Stimulated activated CD8-positive, alpha-beta memory T cell treated with anti-CD3 and anti-CD28 coated beads, Interleukin-7, amount 100 ng/mL, for 1 hour (primary cell): ENCODE measurements around the gene IL11.

Experiments used
- DNase-seq, 2 donors: peaks; one replicate each; pipeline ENCODE4 v3.0.0-alpha.2; 2020; ENCODE audit warnings: low read depth in 2 of 2

The IL11 gene

GRCh38 chr19:55324662-55325061 is 45.6 kb downstream of the IL11 start:
- DNase-seq = no peak

DNA sequence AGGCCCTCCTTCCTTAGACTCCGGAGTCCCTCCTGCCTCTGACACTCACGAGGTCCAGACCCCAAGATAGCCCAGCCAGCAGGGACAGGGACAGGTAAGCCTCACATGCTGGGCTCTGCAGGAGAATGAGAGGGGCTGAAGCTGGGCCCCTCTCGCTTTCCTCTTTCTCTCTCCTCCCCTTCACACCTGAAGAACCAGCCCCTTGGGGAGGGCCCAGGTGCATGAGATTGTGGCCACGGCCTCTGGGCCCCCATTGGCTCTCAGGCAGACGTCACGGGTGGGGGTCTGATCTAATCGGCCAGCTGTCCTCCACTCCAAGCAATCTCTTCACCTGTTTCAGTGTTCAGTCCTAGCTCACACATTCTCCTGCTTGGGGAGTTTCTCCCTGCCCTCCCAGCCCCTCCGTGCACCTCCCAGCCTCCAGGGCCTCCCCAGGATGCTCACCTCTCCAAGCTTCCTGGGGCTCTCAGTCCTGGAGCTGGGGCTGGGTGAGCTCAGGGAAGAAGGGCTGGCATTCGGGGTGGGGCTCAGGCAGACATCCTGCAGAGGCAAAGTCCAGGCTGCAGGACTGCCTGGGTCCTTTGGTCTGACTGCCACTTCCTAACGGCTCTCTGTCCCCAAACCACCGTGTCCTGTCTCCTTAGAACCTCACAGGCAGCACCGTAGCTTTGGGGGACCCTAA is 47.9 kb downstream of the IL11 start:
- no peak for DNase-seq

DNA sequence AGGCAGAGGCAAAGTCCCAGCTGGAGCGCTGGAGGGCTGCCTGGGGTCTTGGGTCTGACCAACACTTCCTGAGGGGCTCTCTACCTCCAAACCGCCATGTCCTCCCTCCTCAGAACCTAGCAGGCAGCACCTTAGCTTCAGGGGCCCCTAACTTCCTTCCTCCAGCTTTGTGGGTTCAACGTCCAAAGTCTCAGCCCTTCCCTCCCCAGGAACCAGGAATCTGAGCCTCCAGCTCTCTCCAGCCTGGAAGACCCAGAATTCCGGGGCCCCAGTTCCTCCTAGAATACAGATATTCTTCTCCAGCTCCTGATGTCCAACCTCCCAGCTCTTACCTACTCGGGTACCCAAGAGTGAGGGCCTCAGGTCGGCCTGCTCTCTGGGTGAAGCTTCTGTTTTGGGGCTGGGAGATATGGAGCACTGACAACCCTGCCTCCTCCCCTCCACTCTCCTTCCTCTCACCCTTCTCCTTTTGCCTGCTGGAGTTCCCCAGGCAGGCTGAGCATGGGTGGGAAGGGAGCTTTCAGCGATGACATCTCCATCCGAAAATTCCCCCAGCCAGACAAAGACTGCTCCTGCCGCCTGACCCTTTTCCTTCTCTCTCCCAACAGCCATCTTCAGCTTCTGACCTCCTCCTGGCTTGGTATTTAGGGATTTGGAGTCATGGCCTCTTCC is 48.7 kb downstream of the IL11 start:
- no peak for DNase-seq

- DNase-seq = no peak
These were observed 49.3 kb downstream of the IL11 start for GRCh38 chr19:55320844-55321419.

DNA sequence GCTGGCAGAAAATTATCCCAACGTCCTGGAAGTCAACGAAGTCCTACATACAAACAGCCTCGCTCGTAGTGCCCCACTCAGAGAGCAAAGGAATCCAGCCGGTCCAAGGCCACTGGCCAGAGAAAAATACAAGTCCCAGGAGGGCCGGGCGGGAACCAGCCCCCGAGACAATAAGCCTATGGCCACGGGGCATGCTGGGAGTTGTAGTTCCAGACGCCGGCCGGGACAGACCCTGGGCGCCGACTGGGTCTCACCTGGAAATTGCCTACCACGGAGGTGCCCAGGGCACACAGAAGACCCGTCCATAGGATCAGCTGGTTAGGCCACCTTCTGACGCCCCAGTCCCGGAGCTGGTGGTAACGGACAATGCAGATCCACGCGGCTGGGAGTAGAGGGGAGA is 50.5 kb downstream of the IL11 start:
- DNase-seq = no peak

DNA sequence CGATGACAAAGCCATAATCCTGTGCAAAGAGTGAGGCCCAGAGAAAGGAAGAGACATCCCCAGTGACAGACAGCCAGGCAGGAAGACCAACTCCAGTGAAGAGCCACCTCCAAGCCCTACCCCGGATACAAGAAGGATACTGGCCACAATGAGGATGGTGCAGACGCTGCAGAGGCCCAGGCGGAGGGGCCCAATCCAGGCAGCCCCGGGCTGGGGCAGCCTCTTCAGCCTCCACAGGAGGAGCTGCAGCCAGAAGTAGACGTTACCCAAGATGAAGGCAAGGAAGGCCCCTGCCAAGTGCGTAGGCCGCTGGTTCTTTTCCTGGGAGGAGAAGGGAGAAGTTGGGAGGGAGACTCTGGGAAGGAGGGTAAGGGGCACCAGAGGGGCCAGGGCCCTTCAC is 53.6 kb downstream of the IL11 start:
- DNase-seq = no peak

- DNase-seq = no peak
These were observed 54.2 kb downstream of the IL11 start for GRCh38 chr19:55315956-55316525.

DNA sequence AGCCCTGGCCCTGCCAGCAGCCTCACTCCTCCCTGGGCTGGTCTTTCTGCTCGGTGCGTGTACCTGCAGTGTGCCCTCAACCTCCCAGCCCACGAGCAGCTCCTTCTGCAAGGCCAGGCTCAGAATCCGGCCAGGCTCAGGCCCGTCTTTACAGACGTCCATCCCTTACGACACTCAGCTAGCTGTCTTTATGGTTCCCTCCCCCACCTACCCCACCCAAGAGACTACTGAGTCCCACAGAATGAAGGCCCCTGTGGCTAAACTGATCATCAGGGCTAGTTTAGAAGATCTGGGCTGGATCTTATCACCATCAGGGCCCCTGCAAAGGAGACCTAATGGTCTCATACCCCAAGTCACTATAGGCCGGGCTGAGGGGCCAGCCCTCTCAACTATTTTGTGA is 55.9 kb downstream of the IL11 start:
- DNase-seq = no peak
